GM20000 (cell line): ENCODE data around the gene BCL6.

Experiments used
- DNase-seq: peaks from one replicate; pipeline ENCODE4 v3.0.0; 2012; ENCODE audit warnings: low spot score
- TF ChIP-seq, protein P1 (sequence below): IDR thresholded peaks from 2 replicates; pipeline ENCODE4 v1.5.1; 2012; ENCODE audit warnings: mild to moderate bottlenecking, control low read depth; ENCODE audit errors: extremely low read depth, missing control alignments

Gene BCL6

DNA sequence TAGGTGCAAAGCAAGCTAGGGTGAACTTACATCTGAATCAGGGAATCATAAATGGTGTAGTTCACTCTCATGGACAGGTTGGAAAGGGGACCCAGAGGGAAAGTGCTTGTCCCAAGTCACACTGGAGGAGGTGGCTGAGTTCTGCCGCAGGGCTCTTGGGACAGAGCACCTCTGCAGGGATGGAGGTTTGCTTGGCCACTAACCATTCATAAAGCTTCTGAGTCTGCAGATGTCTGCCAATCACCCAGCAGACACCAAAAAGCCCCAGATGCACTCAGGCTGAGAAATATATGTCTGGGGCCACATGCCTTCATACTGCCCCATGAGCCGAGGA is 25.0 kb downstream of the BCL6 start:
- TF ChIP-seq, protein P1, sequence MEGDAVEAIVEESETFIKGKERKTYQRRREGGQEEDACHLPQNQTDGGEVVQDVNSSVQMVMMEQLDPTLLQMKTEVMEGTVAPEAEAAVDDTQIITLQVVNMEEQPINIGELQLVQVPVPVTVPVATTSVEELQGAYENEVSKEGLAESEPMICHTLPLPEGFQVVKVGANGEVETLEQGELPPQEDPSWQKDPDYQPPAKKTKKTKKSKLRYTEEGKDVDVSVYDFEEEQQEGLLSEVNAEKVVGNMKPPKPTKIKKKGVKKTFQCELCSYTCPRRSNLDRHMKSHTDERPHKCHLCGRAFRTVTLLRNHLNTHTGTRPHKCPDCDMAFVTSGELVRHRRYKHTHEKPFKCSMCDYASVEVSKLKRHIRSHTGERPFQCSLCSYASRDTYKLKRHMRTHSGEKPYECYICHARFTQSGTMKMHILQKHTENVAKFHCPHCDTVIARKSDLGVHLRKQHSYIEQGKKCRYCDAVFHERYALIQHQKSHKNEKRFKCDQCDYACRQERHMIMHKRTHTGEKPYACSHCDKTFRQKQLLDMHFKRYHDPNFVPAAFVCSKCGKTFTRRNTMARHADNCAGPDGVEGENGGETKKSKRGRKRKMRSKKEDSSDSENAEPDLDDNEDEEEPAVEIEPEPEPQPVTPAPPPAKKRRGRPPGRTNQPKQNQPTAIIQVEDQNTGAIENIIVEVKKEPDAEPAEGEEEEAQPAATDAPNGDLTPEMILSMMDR: no peak
- DNase-seq: no peak

DNA sequence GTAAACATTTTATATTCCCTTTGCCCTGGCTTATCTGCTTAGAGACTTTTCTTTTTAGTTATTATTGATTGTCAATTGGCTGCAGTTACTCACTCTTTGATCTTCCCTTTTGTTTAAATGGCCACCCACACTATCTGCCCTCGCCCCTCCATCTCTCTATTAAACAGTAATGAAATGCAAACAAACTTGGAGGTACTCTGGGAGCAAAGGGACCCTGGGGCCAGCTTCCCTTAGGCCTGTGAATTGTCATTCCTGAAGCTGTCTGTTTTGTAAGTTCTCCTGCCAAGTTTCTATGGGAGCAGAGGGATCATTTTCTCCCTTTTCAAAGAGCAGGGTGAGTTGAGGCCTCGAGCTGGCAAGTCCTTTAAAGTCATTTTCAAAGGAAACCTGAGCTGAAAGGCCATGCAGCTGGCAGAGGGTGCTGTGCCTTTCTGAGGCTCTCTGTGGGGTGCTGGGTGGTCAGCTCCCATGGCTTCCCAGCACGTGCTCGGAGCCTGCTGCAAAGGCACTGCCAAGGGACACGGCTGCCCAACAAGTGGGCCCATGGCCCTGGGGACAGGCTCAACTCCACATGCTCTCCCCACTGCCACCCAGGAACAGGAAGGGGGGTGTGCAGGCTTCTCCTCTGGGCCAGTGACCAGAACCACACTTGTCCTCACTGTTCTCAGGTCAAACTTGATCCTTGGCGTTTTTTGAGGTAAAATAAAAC is 25.5 kb downstream of the BCL6 start:
- no peak for DNase-seq
- TF ChIP-seq, protein P1: no peak

DNA sequence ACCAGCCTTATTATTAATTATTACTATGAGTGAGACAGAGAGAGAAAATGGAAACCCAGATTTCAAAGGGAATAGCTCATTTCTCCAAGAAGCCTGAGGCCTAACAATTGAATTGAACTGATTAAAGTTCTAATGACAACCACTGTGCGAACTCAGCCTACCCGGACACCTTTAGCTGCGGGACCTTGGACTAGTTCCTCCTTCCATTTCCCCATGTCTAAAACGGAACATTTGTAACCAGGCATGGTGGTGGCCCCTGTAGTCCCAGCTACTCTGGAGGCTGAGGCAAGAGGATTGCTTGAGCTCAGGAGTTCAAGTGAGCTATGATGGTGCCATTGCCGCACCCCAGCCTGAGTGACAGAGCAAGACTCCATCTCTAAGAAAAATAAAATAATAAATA is 26.5 kb downstream of the BCL6 start:
- TF ChIP-seq, protein P1: no peak
- no peak for DNase-seq

DNA sequence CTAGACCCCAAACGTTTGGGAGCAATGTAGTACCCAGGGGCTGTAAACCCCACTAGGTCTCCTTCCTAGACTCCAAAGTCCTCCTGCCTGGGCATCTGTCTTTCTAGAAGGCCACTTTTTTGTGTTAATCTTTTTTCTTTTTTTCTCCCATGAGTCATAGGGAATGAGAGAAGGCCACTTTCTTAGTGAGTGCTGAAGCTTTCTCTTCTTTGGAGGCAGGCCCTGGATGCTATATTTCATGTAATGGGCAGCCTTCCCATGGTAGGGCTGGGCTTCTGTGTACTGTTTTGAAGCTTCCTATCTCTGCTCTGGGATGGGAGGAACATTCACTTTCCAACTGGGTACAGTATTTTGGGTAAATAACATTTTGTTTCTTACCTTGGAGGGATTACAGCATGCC is 27.7 kb downstream of the BCL6 start:
- DNase-seq: no peak

DNA sequence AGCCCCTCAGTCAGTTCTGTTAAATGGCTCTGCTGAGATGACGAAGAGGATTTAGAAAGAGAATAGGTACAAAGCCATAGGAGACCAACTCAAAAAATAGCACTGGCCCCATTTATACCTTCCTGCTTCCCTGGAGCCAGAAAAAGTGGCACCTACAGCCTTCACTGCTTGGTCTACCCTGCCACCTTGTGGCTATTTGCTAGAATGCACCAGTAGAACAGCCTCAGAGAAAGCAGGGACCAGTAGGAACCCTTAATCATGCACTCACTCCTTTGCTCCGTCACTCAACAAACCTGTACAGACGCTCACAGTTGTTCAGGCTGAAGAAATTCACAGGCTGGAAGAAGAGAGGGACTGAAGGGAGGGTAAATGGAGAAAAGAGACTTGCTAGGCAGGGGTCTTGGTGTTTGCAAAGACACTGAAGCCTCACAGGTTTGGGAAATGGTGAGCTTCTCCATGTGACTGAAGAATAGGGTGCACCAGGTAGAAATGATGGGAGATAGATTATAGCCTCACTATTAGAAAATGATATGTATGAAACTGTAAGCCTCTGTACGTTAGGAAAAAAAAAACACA is 30.8 kb downstream of the BCL6 start:
- peak; percentile 75 for DNase-seq
- TF ChIP-seq, protein P1: peak; percentile 82

More for the DNA sequence above, 27.7 kb downstream of the BCL6 start:
- TF ChIP-seq, protein P1: no peak

DNA sequence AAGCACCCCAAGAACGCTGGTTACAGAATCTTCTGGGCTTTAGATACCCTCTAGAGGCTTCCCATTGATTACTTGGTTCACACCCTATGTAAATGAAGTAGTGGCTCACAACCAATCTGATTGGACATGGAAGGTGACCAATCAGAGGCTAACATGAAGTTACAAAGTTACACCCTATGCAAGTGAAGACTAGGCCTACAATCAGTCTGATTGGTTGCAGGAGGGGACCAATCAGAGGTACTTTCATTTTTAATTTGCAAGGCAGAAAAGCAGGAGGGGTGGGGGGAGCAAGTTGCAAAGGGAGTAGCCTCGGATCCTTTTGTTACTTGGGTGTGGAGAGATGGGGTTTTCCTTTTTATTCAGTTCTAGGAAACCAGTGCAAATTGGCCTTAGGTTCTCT is 31.8 kb downstream of the BCL6 start:
- TF ChIP-seq, protein P1: no peak
- no peak for DNase-seq

DNA sequence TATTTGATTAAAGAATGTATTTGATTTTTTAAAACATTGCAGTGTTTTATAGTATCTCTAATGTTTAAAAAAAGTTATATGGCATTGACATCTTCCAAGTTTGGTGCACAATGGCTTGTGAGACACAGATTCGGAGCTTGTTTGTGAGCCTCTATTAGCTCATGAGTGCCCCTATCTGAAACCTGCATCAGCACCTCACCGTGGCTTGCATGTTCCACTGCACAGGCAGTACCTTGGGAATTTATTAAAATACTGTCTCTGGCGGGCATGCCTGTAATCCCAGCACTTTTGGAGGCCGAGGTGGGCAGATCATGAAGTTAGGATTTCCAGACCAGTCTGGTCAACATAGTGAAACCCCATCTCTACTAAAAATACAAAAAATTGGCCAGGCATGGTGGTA is 36.1 kb downstream of the BCL6 start:
- no peak for DNase-seq
- TF ChIP-seq, protein P1: no peak
